ENCODE measurements around the gene IER2. TPM values are rescaled to one million over a fixed set of nuclear protein-coding genes. Genes with fewer than 3 reads are reported as not detected.

The IER2 gene
- total and polyA plus RNA-seq, 2 of the 8 experiments (the other 6 are each of a cell fraction or from before 2014, with no cell fraction given): 84.5 to 138 TPM

- Histone ChIP-seq H2BK12ac (ENCODE audit: low read depth, low read length) (no peak overlapping the region), H3K79me2 (ENCODE audit: control insufficient read depth in 1 of 2, insufficient read depth in 2 of 2, low read length in 2 of 2) (no peaks in the 10 kb centered on the region), H3K27ac (ENCODE audit: low read depth, low read length) (no peak overlapping the region), H2AK5ac (ENCODE audit: low read depth, low read length) (no peak overlapping the region), H3K79me1 (ENCODE audit: low read depth, low read length) (no peaks in the 10 kb centered on the region), H3K56ac (replicated peaks; ENCODE audit: insufficient read length, low read depth, low read length) (no peak overlapping the region), H3K9me3 (ENCODE audit: insufficient read depth in 2 of 2, low read depth in 1 of 2, low read length in 1 of 2) (no peaks in the 10 kb centered on the region), H2AFZ (ENCODE audit: low read length) (peak overlapping the region; percentile 47; the same call in 1 of the 2 replicates), H4K20me1 (replicated peaks in 1 of 2; ENCODE audit: control insufficient read depth in 1 of 2, insufficient read depth in 2 of 2, low read length in 2 of 2) (no peaks in the 10 kb centered on the region), H4K8ac (ENCODE audit: extremely low read depth, insufficient read depth, low read length) (no peak overlapping the region), H3K36me3 (ENCODE audit: control insufficient read depth in 2 of 4, insufficient read depth in 4 of 4, low read length in 3 of 4) (no peaks in the 10 kb centered on the region), H3K18ac (ENCODE audit: extremely low read depth, low read length) (no peak overlapping the region), H2BK5ac (ENCODE audit: low read depth, low read length) (no peak overlapping the region), H2BK20ac (ENCODE audit: low read length) (no peak overlapping the region), H3K4me1 (replicated peaks in 1 of 4; ENCODE audit: control insufficient read depth in 3 of 4, insufficient read depth in 4 of 4, low read length in 3 of 4) (no peaks in the 10 kb centered on the region; a peak in 2 of 7 replicates), H3K27me3 (replicated peaks in 1 of 4; ENCODE audit: control insufficient read depth in 3 of 4, extremely low read depth in 1 of 4, insufficient read depth in 3 of 4, low read length in 3 of 4) (no peaks in the 10 kb centered on the region), H3K23ac (ENCODE audit: insufficient read length) (no peak overlapping the region), H3K4me3 (ENCODE audit: extremely low read depth in 1 of 4, insufficient read depth in 2 of 4, low read depth in 3 of 4, low read length in 4 of 4) (no peak overlapping the region), H3K4ac (replicated peaks; ENCODE audit: insufficient read length, low read depth, low read length) (no peak overlapping the region), H3K9ac (replicated peaks in 1 of 4; ENCODE audit: extremely low read depth in 1 of 4, low read depth in 3 of 4, low read length in 3 of 4) (no peak overlapping the region), H3K23me2 (ENCODE audit: low read depth, low read length) (no peaks in the 10 kb centered on the region), H2BK120ac (replicated peaks; ENCODE audit: low read depth, low read length) (no peak overlapping the region), H3K14ac (ENCODE audit: insufficient read length) (no peak overlapping the region), H4K91ac (replicated peaks; ENCODE audit: insufficient read length, low read length) (no peak overlapping the region), H2BK15ac (ENCODE audit: low read length) (no peak overlapping the region), H4K5ac (ENCODE audit: insufficient read length, low read depth, low read length) (no peak overlapping the region), H3K4me2 (ENCODE audit: insufficient read depth in 1 of 2, low read depth in 2 of 2, low read length in 2 of 2) (no peak overlapping the region)
- WGBS, 2 experiments (ENCODE audit: extremely low coverage in 1 of 2, insufficient coverage in 1 of 2, insufficient read length in 1 of 2, insufficient replicate concordance in 2 of 2, low coverage in 1 of 2, low lambda C conversion rate in 2 of 2, missing lambda C conversion rate in 1 of 2): 40% methylated on average over 11 of the region's 11 CpGs; no CpG with 5 or more reads in 1 of the 2 experiments
- DNase-seq (ENCODE audit: low read depth in 1 of 2, low spot score in 2 of 2) (peak; percentile 47 to 86), FAIRE-seq (peak; percentile 80)
- ChIA-PET POLR2A (ENCODE audit: partially characterized antibody) (interaction anchor here (0.7 to 4.4 kb wide), 10 partner anchors 9 to 52 kb away, joined by 3 to 29 read pairs (median 4); partner anchors contain the start of genes IER2 and STX10), CTCF (ENCODE audit: partially characterized antibody) (interaction anchor here (0.6 to 7.1 kb wide), 54 partner anchors 9 to 486 kb away, joined by 3 to 89 read pairs (median 5); partner anchors contain the start of gene NACC1)
- no peak for TF ChIP-seq TEAD4 (IDR thresholded peaks at IDR 0.05; ENCODE audit: low read depth, low read length)
- TF ChIP-seq NANOG (IDR thresholded peaks at IDR 0.05; ENCODE audit: insufficient read depth, low read depth, low read length, poor library complexity, severe bottlenecking): no peak
- no peak for TF ChIP-seq SRF (IDR thresholded peaks at IDR 0.05; ENCODE audit: low read depth, low read length)
- TF ChIP-seq TBP (IDR thresholded peaks at IDR 0.05; ENCODE audit: low read depth, low read length): 0 out of 2 replicates have a peak, but pooled peaks have one; percentile 15
- TF ChIP-seq JUND (IDR thresholded peaks at IDR 0.05; ENCODE audit: low read length): peak; percentile 64; the same call in 1 of the 2 replicates
- peak; percentile 94 to 99 (median 97) for TF ChIP-seq CTCF (IDR thresholded peaks at IDR 0.05; ENCODE audit: control extremely low read depth in 1 of 3, insufficient read depth in 1 of 3, low read depth in 1 of 3, low read length in 3 of 3)
- TF ChIP-seq CHD2 (IDR thresholded peaks at IDR 0.05; ENCODE audit: low read length): 0 out of 2 replicates have a peak, but pooled peaks have one; percentile 17
- peak; percentile 92 to 93 for TF ChIP-seq RAD21 (IDR thresholded peaks at IDR 0.05 in 1 of 2, conservative IDR thresholded peaks at IDR 0.05 in 1 of 2; ENCODE audit: low read depth in 2 of 2, low read length in 2 of 2)
- 0 out of 2 replicates have a peak, but pooled peaks have one; percentile 78 for TF ChIP-seq RXRA (IDR thresholded peaks at IDR 0.05; ENCODE audit: insufficient read depth, low read depth, low read length)
- TF ChIP-seq E2F6 (IDR thresholded peaks at IDR 0.05): 0 out of 2 replicates have a peak, but pooled peaks have one; percentile 39
These were observed 45.5 kb downstream of the IER2 start for GRCh38 chr19:13195678-13196077.

Measured in H1 (cell line).